PFSK-1 (cell line): ENCODE results near the gene NEDD9.

ENCODE experiments used
- FOXP2 ChIP-seq: optimal IDR thresholded peaks from 2 replicates; pipeline ENCODE3; 2011; ENCODE audit warnings: borderline replicate concordance, control low read depth, inconsistent platforms; ENCODE audit not compliant: insufficient read depth; ENCODE audit errors: extremely low read length, extremely low read depth
- POLR2AphosphoS5 ChIP-seq: IDR thresholded peaks from 2 replicates; pipeline ENCODE4 v1.6.1; 2012; ENCODE audit warnings: low read depth, mild to moderate bottlenecking, control low read depth, low read length, moderate library complexity
- REST ChIP-seq, 2 experiments: IDR thresholded peaks; 2 replicates each; pipeline versions ENCODE4 v1.6.1 to v1.8.0; 2011 to 2012; ENCODE audit warnings: low read depth in 2 of 2, low read length in 2 of 2, control low read depth in 1 of 2, inconsistent platforms in 1 of 2, mild to moderate bottlenecking in 1 of 2, moderate library complexity in 1 of 2; ENCODE audit not compliant: insufficient read depth in 1 of 2
- SIN3A ChIP-seq: IDR thresholded peaks from 2 replicates; pipeline ENCODE4 v1.6.1; 2012; ENCODE audit warnings: mild to moderate bottlenecking, low read length, moderate library complexity, borderline replicate concordance; ENCODE audit not compliant: insufficient read depth
- TAF1 ChIP-seq: IDR thresholded peaks from 2 replicates; pipeline ENCODE4 v1.6.1; 2012; ENCODE audit warnings: low read length, control low read depth, borderline replicate concordance; ENCODE audit not compliant: insufficient read depth

The NEDD9 gene

GRCh38 chr6:11204794-11205366 lies 27.6 kb downstream of the NEDD9 start:
- TF ChIP-seq POLR2AphosphoS5 (no peak), REST (IDR thresholded peaks at IDR 0.05; ENCODE audit: insufficient read depth in 1 of 2, low read depth in 2 of 2, low read length in 2 of 2) (no peak), TAF1 (no peak), SIN3A (no peak), FOXP2 (no peak)

GRCh38 chr6:11204005-11204399 lies 28.5 kb downstream of the NEDD9 start:
- TF ChIP-seq POLR2AphosphoS5 (no peak), FOXP2 (no peak), SIN3A (no peak), REST (IDR thresholded peaks at IDR 0.05; ENCODE audit: insufficient read depth in 1 of 2, low read depth in 2 of 2, low read length in 2 of 2) (no peak), TAF1 (no peak)

- TF ChIP-seq REST (IDR thresholded peaks at IDR 0.05; ENCODE audit: insufficient read depth in 1 of 2, low read depth in 2 of 2, low read length in 2 of 2) (no peak), FOXP2 (no peak), TAF1 (no peak), SIN3A (no peak), POLR2AphosphoS5 (no peak)
Measured at GRCh38 chr6:11203306-11204004, 29.0 kb downstream of the NEDD9 start.

- TF ChIP-seq SIN3A (no peak), POLR2AphosphoS5 (no peak), TAF1 (peak; percentile 50; the same call in 1 of the 2 replicates), REST (IDR thresholded peaks at IDR 0.05; ENCODE audit: insufficient read depth in 1 of 2, low read depth in 2 of 2, low read length in 2 of 2) (no peak), FOXP2 (no peak)
Measured at GRCh38 chr6:11202513-11203305, 29.8 kb downstream of the NEDD9 start.
